Adipocyte (in vitro differentiated cells): Measurements from ENCODE around the gene ZDHHC3.

Source experiments
- DNase-seq: peaks from one replicate; pipeline ENCODE4 v3.0.0-alpha.2; 2015; ENCODE audit warnings: low read depth
- H3K27me3 ChIP-seq: replicated peaks from 2 replicates; pipeline ENCODE4 v1.7.0; 2013; ENCODE audit warnings: mild to moderate bottlenecking, low read length, moderate library complexity; ENCODE audit not compliant: control insufficient read depth, insufficient read depth
- H3K36me3 ChIP-seq: 2 replicates; pipeline ENCODE4 v1.7.0; 2013; ENCODE audit warnings: low read length, mild to moderate bottlenecking, moderate library complexity; ENCODE audit not compliant: control insufficient read depth, insufficient read depth, severe bottlenecking
- H3K4me1 ChIP-seq: 2 replicates; pipeline ENCODE4 v1.7.0; 2013; ENCODE audit warnings: mild to moderate bottlenecking, low read length, moderate library complexity; ENCODE audit not compliant: control insufficient read depth, insufficient read depth
- H3K4me3 ChIP-seq: 2 replicates; pipeline ENCODE4 v1.7.0; 2013; ENCODE audit warnings: mild to moderate bottlenecking, low read length, moderate library complexity
- H3K9ac ChIP-seq: 2 replicates; pipeline ENCODE4 v1.7.0; 2013; ENCODE audit warnings: mild to moderate bottlenecking, low read length, moderate library complexity
- H3K9me3 ChIP-seq: 2 replicates; pipeline ENCODE4 v1.7.0; 2013; ENCODE audit warnings: mild to moderate bottlenecking, low read length, moderate library complexity; ENCODE audit not compliant: control insufficient read depth

ZDHHC3 gene

GRCh38 chr3:45009868-45010267 lies 33.9 kb upstream of the ZDHHC3 start:
- Histone ChIP-seq H3K9me3 (no peaks in the 10 kb centered on the region), H3K27me3 (no peaks in the 10 kb centered on the region), H3K36me3 (peaks cover 32% of the 10 kb centered on the region), H3K4me3 (no peak overlapping the region), H3K9ac (peak overlapping the region; percentile 90), H3K4me1 (peaks cover 69% of the 10 kb centered on the region)
- DNase-seq, result no peak

GRCh38 chr3:45008117-45008516 lies 32.1 kb upstream of the ZDHHC3 start:
- Histone ChIP-seq H3K4me1 (peaks cover 61% of the 10 kb centered on the region), H3K9ac (peak overlapping the region; percentile 56), H3K4me3 (no peak overlapping the region), H3K9me3 (no peaks in the 10 kb centered on the region), H3K27me3 (no peaks in the 10 kb centered on the region), H3K36me3 (peaks cover 40% of the 10 kb centered on the region)
- peak; percentile 65 for DNase-seq

GRCh38 chr3:45007091-45007490 lies 31.1 kb upstream of the ZDHHC3 start:
- Histone ChIP-seq H3K9ac (no peak overlapping the region), H3K4me1 (peaks cover 55% of the 10 kb centered on the region), H3K36me3 (peaks cover 50% of the 10 kb centered on the region), H3K27me3 (no peaks in the 10 kb centered on the region), H3K9me3 (no peaks in the 10 kb centered on the region), H3K4me3 (no peak overlapping the region)
- DNase-seq, result no peak

- H3K4me1 ChIP-seq, result peaks cover 32% of the 10 kb centered on the region
- H3K4me3 ChIP-seq, result no peak overlapping the region
- no peak for DNase-seq
- H3K9ac ChIP-seq, result peak overlapping the region; percentile 61
- peaks cover 72% of the 10 kb centered on the region for H3K36me3 ChIP-seq
- no peaks in the 10 kb centered on the region for H3K27me3 ChIP-seq
- no peaks in the 10 kb centered on the region for H3K9me3 ChIP-seq
Measured at GRCh38 chr3:45003859-45004258, 27.9 kb upstream of the ZDHHC3 start.

GRCh38 chr3:45003406-45003805 lies 27.4 kb upstream of the ZDHHC3 start:
- no peak for DNase-seq
- Histone ChIP-seq H3K9me3 (no peaks in the 10 kb centered on the region), H3K4me1 (peaks cover 28% of the 10 kb centered on the region), H3K27me3 (no peaks in the 10 kb centered on the region), H3K9ac (peak overlapping the region; percentile 61), H3K36me3 (peaks cover 77% of the 10 kb centered on the region), H3K4me3 (no peak overlapping the region)

- no peak for DNase-seq
- Histone ChIP-seq H3K9me3 (no peaks in the 10 kb centered on the region), H3K4me1 (peaks cover 21% of the 10 kb centered on the region), H3K27me3 (no peaks in the 10 kb centered on the region), H3K4me3 (no peak overlapping the region), H3K36me3 (peaks cover 82% of the 10 kb centered on the region), H3K9ac (no peak overlapping the region)
Measured at GRCh38 chr3:45002720-45003119, 26.7 kb upstream of the ZDHHC3 start.

GRCh38 chr3:45002139-45002660 lies 26.2 kb upstream of the ZDHHC3 start:
- H3K4me1 ChIP-seq, result peaks cover 18% of the 10 kb centered on the region
- H3K27me3 ChIP-seq, result no peaks in the 10 kb centered on the region
- no peak overlapping the region for H3K4me3 ChIP-seq
- H3K9ac ChIP-seq, result no peak overlapping the region
- H3K36me3 ChIP-seq, result peaks cover 83% of the 10 kb centered on the region
- no peaks in the 10 kb centered on the region for H3K9me3 ChIP-seq
- no peak for DNase-seq

GRCh38 chr3:45001738-45002137 lies 25.8 kb upstream of the ZDHHC3 start:
- peaks cover 83% of the 10 kb centered on the region for H3K36me3 ChIP-seq
- no peaks in the 10 kb centered on the region for H3K27me3 ChIP-seq
- no peaks in the 10 kb centered on the region for H3K9me3 ChIP-seq
- no peak overlapping the region for H3K9ac ChIP-seq
- no peak for DNase-seq
- peaks cover 22% of the 10 kb centered on the region for H3K4me1 ChIP-seq
- no peak overlapping the region for H3K4me3 ChIP-seq

GRCh38 chr3:45000823-45001222 lies 24.8 kb upstream of the ZDHHC3 start:
- no peak overlapping the region for H3K9ac ChIP-seq
- H3K36me3 ChIP-seq, result peaks cover 85% of the 10 kb centered on the region
- no peaks in the 10 kb centered on the region for H3K27me3 ChIP-seq
- H3K9me3 ChIP-seq, result no peaks in the 10 kb centered on the region
- peaks cover 31% of the 10 kb centered on the region for H3K4me1 ChIP-seq
- no peak overlapping the region for H3K4me3 ChIP-seq
- DNase-seq, result no peak

GRCh38 chr3:44999782-45000181 lies 23.8 kb upstream of the ZDHHC3 start:
- peaks cover 75% of the 10 kb centered on the region for H3K36me3 ChIP-seq

GRCh38 chr3:44996556-44996969 lies 20.6 kb upstream of the ZDHHC3 start:
- DNase-seq, result no peak
- no peaks in the 10 kb centered on the region for H3K9me3 ChIP-seq
- peaks cover 53% of the 10 kb centered on the region for H3K36me3 ChIP-seq
- no peaks in the 10 kb centered on the region for H3K27me3 ChIP-seq
- no peak overlapping the region for H3K4me3 ChIP-seq
- H3K4me1 ChIP-seq, result peaks cover 47% of the 10 kb centered on the region
- H3K9ac ChIP-seq, result peak overlapping the region; percentile 63

More at GRCh38 chr3:44999782-45000181, 23.8 kb upstream of the ZDHHC3 start:
- H3K4me3 ChIP-seq, result no peak overlapping the region
- no peaks in the 10 kb centered on the region for H3K27me3 ChIP-seq
- H3K9me3 ChIP-seq, result no peaks in the 10 kb centered on the region
- DNase-seq, result no peak
- H3K9ac ChIP-seq, result no peak overlapping the region
- H3K4me1 ChIP-seq, result peaks cover 41% of the 10 kb centered on the region

GRCh38 chr3:44995142-44995770 lies 19.3 kb upstream of the ZDHHC3 start:
- Histone ChIP-seq H3K4me3 (peak overlapping the region; percentile 37), H3K4me1 (peaks cover 51% of the 10 kb centered on the region), H3K9me3 (no peaks in the 10 kb centered on the region), H3K9ac (peak overlapping the region; percentile 63), H3K36me3 (peaks cover 55% of the 10 kb centered on the region), H3K27me3 (no peaks in the 10 kb centered on the region)
- DNase-seq, result peak; percentile 93
